Activated B cell treated with CpG ODN at 0.5 μM for 24 hours (primary cell): ENCODE results near the gene OR8D4. TPM values are rescaled to one million over a fixed set of nuclear protein-coding genes. Genes with fewer than 3 reads are reported as not detected.

Experiments
- ATAC-seq: fragments of 200-7000 bp; cut with Tn5 transposase; one replicate; pipeline ENCODE4 v1.10.0; 2021; ENCODE audit warnings: low read depth, mild to moderate bottlenecking, moderate library complexity
- CTCF ChIA-PET: fragments of 350-600 bp; sonication (Branson Sonifier 250); formaldehyde crosslinking; loops from one replicate; lab custom pipeline; 2021; ENCODE audit warnings: antibody characterized with exemption; lab: Charles Lee
- POLR2A ChIA-PET: fragments of 350-600 bp; sonication (Branson Sonifier 250); formaldehyde crosslinking; loops from one replicate; lab custom pipeline; 2021; ENCODE audit warnings: antibody characterized with exemption; lab: Charles Lee
- DNase-seq: peaks from one replicate; pipeline ENCODE4 v3.0.0; 2022
- H3K27ac Mint-ChIP-seq: one replicate; pipeline ENCODE4 v1.8.0; 2020; ENCODE audit warnings: mixed read lengths
- H3K27me3 Mint-ChIP-seq: one replicate; pipeline ENCODE4 v1.8.0; 2021; ENCODE audit warnings: mixed read lengths
- H3K36me3 Mint-ChIP-seq: one replicate; pipeline ENCODE4 v1.8.0; 2021; ENCODE audit warnings: low read depth, mixed read lengths
- H3K4me1 Mint-ChIP-seq: one replicate; pipeline ENCODE4 v1.8.0; 2021; ENCODE audit warnings: mixed read lengths
- H3K4me3 Mint-ChIP-seq: one replicate; pipeline ENCODE4 v1.8.0; 2020; ENCODE audit warnings: mild to moderate bottlenecking, mixed read lengths
- H3K9me3 Mint-ChIP-seq: one replicate; pipeline ENCODE4 v1.8.0; 2020; ENCODE audit warnings: mixed read lengths
- CTCF ChIP-seq: fragments of 200-600 bp; IDR thresholded peaks from one replicate; pipeline ENCODE4 v1.8.0; 2022; ENCODE audit warnings: antibody characterized with exemption, mild to moderate bottlenecking
- intact Hi-C: fragments of 100-400 bp; cut with micrococcal nuclease; formaldehyde crosslinking; loops from one replicate; pipeline ENCODE4 v1.15.1; 2024
- total RNA-seq: library from RNA; stranded (reverse); gene quantifications from 2 replicates; pipeline ENCODE4 v1.2.3, GENCODE V29; 2022

The OR8D4 gene
- total RNA-seq, 1 donor from 2014 or later = not detected

GRCh38 chr11:123942413-123942812 is 40.4 kb downstream of the OR8D4 start:
- Mint-ChIP-seq H3K9me3 (peaks cover 4% of the 10 kb centered on the region), H3K36me3 (no peaks in the 10 kb centered on the region), H3K27ac (no peak overlapping the region), H3K4me3 (no peak overlapping the region), H3K4me1 (no peaks in the 10 kb centered on the region), H3K27me3 (peaks cover 2% of the 10 kb centered on the region)
- POLR2A ChIA-PET = no interaction called here
- CTCF ChIA-PET = no interaction called here
- TF ChIP-seq CTCF = no peak
- no peak for DNase-seq
- no peak for ATAC-seq
- intact Hi-C loops = no loop called here

GRCh38 chr11:123943738-123944137 is 41.8 kb downstream of the OR8D4 start, which contains the start of gene OR6T1:
Gene OR6T1 (minus strand): TSS chr11:123943838. CDS start chr11:123943838, 0 bp downstream.
- CTCF ChIA-PET = no interaction called here
- ATAC-seq (no peak), DNase-seq (no peak)
- Mint-ChIP-seq H3K9me3 (peaks cover 4% of the 10 kb centered on the region), H3K36me3 (no peaks in the 10 kb centered on the region), H3K4me3 (no peak within 1 kb of the TSS), H3K4me1 (no peaks in the 10 kb centered on the region), H3K27ac (no peak within 1 kb of the TSS), H3K27me3 (peaks cover 2% of the 10 kb centered on the region)
- POLR2A ChIA-PET = no interaction called here
- TF ChIP-seq CTCF = no peak
- intact Hi-C loops = no loop called here

- H3K4me3 Mint-ChIP-seq = no peak overlapping the region
- no peak for TF ChIP-seq CTCF
- no peak overlapping the region for H3K27ac Mint-ChIP-seq
- ChIA-PET CTCF (no interaction called here), POLR2A (no interaction called here)
- intact Hi-C loops = no loop called here
- H3K9me3 Mint-ChIP-seq = no peaks in the 10 kb centered on the region
- H3K4me1 Mint-ChIP-seq = no peaks in the 10 kb centered on the region
- ATAC-seq (no peak), DNase-seq (no peak)
- peaks cover 2% of the 10 kb centered on the region for H3K27me3 Mint-ChIP-seq
- no peaks in the 10 kb centered on the region for H3K36me3 Mint-ChIP-seq
Observed at GRCh38 chr11:123945132-123945531, 43.2 kb downstream of the OR8D4 start.

GRCh38 chr11:123956752-123957151 is 54.8 kb downstream of the OR8D4 start:
- Mint-ChIP-seq H3K4me1 (no peaks in the 10 kb centered on the region), H3K4me3 (no peak overlapping the region), H3K27ac (no peak overlapping the region), H3K9me3 (peaks cover 11% of the 10 kb centered on the region), H3K27me3 (peaks cover 3% of the 10 kb centered on the region), H3K36me3 (no peaks in the 10 kb centered on the region)
- ChIA-PET POLR2A (no interaction called here), CTCF (no interaction called here)
- DNase-seq = no peak
- intact Hi-C loops = no loop called here
- TF ChIP-seq CTCF = no peak
- ATAC-seq = no peak

Other genes with a start within 250 kb of the OR8D4 start
- not detected in 2 replicates for gene SCN3B, start 247.5 kb upstream of the OR8D4 start, total RNA-seq
- 23.3 and 27.8 TPM in 2 replicates for gene ZNF202, start 160.5 kb upstream of the OR8D4 start, total RNA-seq
- not detected in 2 replicates for gene OR6X1, start 147.6 kb upstream of the OR8D4 start, total RNA-seq
- gene OR6M1, start 95.8 kb upstream of the OR8D4 start, total RNA-seq = not detected in 2 replicates
- gene TMEM225, start 16.5 kb upstream of the OR8D4 start, total RNA-seq = not detected in 2 replicates
- gene OR4D5, start 37.5 kb downstream of the OR8D4 start, total RNA-seq = not detected in 2 replicates
- not detected in 2 replicates for gene OR6T1, start 41.7 kb downstream of the OR8D4 start, total RNA-seq
- gene OR10S1, start 75.6 kb downstream of the OR8D4 start, total RNA-seq = not detected in 2 replicates
- gene OR10G6, start 93.0 kb downstream of the OR8D4 start, total RNA-seq = not detected in 2 replicates
- gene OR10G4, start 110.8 kb downstream of the OR8D4 start, total RNA-seq = not detected in 2 replicates
- gene OR10G9, start 120.8 kb downstream of the OR8D4 start, total RNA-seq = not detected in 2 replicates
- gene OR10G8, start 124.6 kb downstream of the OR8D4 start, total RNA-seq = not detected in 2 replicates
- gene OR10G7, start 139.2 kb downstream of the OR8D4 start, total RNA-seq = not detected in 2 replicates
- gene VWA5A, start 213.3 kb downstream of the OR8D4 start, total RNA-seq = 1.5 and 2.1 TPM in 2 replicates